GM18519 (cell line): ENCODE data around the gene GAGE12F.
"Not testable (repeated sequence)": the region's sequence is repeated elsewhere in the genome, so short reads cannot be mapped to it uniquely, and the experiment has no call there.

Experiments
- ATAC-seq: cut with Tn5 transposase; IDR thresholded peaks from one replicate; pipeline ENCODE4 v1.9.1; 2021; ENCODE audit warnings: mild to moderate bottlenecking, moderate library complexity; ENCODE audit not compliant: unreplicated experiment, low FRiP score

Gene GAGE12F

DNA sequence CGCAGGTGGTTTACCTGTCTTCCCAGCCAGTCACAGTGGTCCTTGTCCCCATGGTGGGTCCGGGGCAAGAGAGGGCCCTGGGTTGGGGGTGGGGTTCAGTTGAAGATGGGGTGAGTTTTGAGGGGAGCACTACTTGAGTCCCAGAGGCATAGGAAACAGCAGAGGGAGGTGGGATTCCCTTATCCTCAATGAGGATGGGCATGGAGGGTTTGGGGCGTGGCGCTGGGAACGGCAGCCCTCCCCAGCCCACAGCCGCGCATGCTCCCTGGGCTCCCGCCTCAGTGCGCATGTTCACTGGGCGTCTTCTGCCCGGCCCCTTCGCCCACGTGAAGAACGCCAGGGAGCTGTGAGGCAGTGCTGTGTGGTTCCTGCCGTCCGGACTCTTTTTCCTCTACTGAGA is at the start of gene GAGE12F:
GAGE12F (plus strand) TSS at position 301 of the 400 bp plus-strand sequence. CDS start 1,155 bp downstream, outside the sequence.
- not testable (repeated sequence) for ATAC-seq

DNA sequence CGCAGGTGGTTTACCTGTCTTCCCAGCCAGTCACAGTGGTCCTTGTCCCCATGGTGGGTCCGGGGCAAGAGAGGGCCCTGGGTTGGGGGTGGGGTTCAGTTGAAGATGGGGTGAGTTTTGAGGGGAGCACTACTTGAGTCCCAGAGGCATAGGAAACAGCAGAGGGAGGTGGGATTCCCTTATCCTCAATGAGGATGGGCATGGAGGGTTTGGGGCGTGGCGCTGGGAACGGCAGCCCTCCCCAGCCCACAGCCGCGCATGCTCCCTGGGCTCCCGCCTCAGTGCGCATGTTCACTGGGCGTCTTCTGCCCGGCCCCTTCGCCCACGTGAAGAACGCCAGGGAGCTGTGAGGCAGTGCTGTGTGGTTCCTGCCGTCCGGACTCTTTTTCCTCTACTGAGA is 28.8 kb upstream of the GAGE12F start, which contains the start of gene GAGE12C:
GAGE12C (plus strand) TSS at position 301 of the 400 bp plus-strand sequence. CDS start 1,155 bp downstream, outside the sequence.
- not testable (repeated sequence) for ATAC-seq

DNA sequence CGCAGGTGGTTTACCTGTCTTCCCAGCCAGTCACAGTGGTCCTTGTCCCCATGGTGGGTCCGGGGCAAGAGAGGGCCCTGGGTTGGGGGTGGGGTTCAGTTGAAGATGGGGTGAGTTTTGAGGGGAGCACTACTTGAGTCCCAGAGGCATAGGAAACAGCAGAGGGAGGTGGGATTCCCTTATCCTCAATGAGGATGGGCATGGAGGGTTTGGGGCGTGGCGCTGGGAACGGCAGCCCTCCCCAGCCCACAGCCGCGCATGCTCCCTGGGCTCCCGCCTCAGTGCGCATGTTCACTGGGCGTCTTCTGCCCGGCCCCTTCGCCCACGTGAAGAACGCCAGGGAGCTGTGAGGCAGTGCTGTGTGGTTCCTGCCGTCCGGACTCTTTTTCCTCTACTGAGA is 19.2 kb upstream of the GAGE12F start, which contains the start of gene GAGE12D:
GAGE12D (plus strand) TSS at position 301 of the 400 bp plus-strand sequence. CDS start 1,155 bp downstream, outside the sequence.
- not testable (repeated sequence) for ATAC-seq

- not testable (repeated sequence) for ATAC-seq
Observed at GRCh38 chrX:49550989-49551388, 9.7 kb upstream of the GAGE12F start, which contains the start of gene GAGE12E. Gene GAGE12E (plus strand): TSS chrX:49551289. CDS start chrX:49552444, 1,155 bp downstream.

- ATAC-seq: not testable (repeated sequence)
Observed at GRCh38 chrX:49568728-49569127, 8.1 kb downstream of the GAGE12F start.

GRCh38 chrX:49569152-49569551 is 8.5 kb downstream of the GAGE12F start:
- ATAC-seq: not testable (repeated sequence)

- not testable (repeated sequence) for ATAC-seq
Observed at GRCh38 chrX:49570100-49570499, 9.5 kb downstream of the GAGE12F start, which contains the start of gene GAGE12G. Gene GAGE12G (plus strand): TSS chrX:49570400. CDS start chrX:49571555, 1,155 bp downstream.

DNA sequence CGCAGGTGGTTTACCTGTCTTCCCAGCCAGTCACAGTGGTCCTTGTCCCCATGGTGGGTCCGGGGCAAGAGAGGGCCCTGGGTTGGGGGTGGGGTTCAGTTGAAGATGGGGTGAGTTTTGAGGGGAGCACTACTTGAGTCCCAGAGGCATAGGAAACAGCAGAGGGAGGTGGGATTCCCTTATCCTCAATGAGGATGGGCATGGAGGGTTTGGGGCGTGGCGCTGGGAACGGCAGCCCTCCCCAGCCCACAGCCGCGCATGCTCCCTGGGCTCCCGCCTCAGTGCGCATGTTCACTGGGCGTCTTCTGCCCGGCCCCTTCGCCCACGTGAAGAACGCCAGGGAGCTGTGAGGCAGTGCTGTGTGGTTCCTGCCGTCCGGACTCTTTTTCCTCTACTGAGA is 19.0 kb downstream of the GAGE12F start, which contains the start of gene GAGE12H:
GAGE12H (plus strand) TSS at position 301 of the 400 bp plus-strand sequence. CDS start 1,155 bp downstream, outside the sequence.
- ATAC-seq: not testable (repeated sequence)

DNA sequence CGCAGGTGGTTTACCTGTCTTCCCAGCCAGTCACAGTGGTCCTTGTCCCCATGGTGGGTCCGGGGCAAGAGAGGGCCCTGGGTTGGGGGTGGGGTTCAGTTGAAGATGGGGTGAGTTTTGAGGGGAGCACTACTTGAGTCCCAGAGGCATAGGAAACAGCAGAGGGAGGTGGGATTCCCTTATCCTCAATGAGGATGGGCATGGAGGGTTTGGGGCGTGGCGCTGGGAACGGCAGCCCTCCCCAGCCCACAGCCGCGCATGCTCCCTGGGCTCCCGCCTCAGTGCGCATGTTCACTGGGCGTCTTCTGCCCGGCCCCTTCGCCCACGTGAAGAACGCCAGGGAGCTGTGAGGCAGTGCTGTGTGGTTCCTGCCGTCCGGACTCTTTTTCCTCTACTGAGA is 28.6 kb downstream of the GAGE12F start, which contains the start of gene GAGE2A:
GAGE2A (plus strand) TSS at position 301 of the 400 bp plus-strand sequence. CDS start 1,155 bp downstream, outside the sequence.
- ATAC-seq: not testable (repeated sequence)

DNA sequence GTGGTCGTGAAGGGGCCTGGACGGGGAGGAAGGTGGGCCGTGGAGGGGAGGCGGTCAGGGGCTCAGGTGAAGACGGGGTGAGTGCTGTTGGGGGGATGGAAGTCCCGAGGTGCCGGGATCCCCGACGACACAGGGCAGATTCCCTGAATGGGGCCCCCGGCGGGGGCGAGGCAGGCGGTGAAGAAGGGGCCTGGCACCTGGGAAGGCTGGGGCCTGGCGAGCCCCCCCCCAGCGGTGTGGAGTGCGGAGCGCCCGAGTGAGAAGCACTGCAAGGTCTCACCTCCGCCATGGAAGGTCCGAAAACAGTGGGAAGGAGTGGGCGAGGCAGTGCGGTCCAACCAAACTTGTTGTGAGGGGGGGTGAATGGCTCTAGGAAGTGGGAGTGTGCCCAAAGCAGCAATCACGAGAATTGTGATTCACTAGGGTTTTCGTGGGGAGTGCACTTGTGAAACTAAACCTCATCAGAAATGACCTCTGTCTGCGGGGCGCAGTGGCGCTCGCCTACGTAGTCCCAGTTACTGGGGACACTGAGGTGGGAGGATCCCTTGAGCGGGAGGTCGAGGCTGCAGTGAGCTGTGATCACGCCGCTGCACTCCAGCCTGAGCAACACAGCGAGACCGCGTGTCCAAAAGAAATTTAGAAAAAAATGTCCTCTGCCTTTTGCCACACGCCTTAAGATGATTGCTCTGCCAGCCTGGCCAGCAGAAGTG is 29.3 kb downstream of the GAGE12F start:
- ATAC-seq: not testable (repeated sequence)

DNA sequence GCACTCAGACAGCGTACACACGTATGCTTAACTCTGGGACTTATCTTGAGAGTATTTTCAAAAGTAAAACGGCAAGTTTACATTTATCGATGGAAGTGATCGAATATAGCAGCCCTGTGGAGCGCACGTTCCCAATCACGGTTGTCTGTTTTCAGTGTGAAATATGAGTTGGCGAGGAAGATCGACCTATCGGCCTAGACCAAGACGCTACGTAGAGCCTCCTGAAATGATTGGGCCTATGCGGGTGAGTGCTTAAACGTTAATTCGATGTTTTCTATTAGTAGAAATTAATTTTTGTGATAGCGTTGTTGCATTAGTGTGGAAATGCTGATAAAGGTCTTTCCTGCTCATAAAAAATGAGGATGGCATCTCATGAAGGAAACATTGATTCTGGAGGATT is 29.8 kb downstream of the GAGE12F start:
- not testable (repeated sequence) for ATAC-seq

GRCh38 chrX:49598720-49599119 is 38.1 kb downstream of the GAGE12F start, which contains the start of gene GAGE1:
Gene GAGE1 (plus strand): TSS chrX:49599020. CDS start chrX:49600175, 1,155 bp downstream.
- not testable (repeated sequence) for ATAC-seq

DNA sequence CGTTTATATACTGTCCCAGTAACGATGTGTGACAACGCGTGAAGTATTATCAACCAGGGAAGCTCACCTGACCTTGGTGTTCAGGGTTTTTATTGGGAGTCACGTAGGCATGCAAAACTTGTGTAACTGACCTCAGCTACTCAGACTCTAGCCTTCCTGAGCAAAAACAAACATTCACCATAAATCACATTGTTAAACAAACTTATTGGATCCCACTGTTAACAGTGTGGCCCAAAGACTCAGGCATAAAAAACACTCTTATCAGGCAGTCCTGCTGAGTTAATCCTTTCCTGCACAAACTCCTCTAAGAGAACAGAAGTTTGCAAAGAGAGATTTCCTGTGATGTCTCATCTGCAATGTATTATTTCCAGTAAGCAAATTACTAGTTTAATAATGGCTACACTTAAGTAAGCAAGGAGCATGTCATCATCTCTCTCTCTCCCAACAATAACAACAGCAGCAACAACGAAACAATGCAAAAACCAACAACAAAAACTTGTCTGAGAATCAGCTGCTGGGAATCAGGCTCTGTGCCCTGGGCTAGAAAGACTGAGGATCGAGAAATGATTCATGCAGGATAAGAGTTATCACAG is 50.2 kb downstream of the GAGE12F start:
- no peak for ATAC-seq
